Measurements from ENCODE around the gene THSD7A.

The THSD7A gene

GRCh38 chr7:11727864-11728263, 104.1 kb downstream of the THSD7A start:
- H3K27ac ChIP-seq (ENCODE audit: low read depth, low read length): no peak overlapping the region
- no peaks in the 10 kb centered on the region for H3K27me3 ChIP-seq (ENCODE audit: control insufficient read depth, insufficient read depth, low read length)
- H3K4me3 ChIP-seq (ENCODE audit: low read depth, low read length): no peak overlapping the region
- H3K9me3 ChIP-seq (ENCODE audit: control insufficient read depth, insufficient read depth, low read depth, low read length): no peaks in the 10 kb centered on the region
- no peaks in the 10 kb centered on the region for H3K4me1 ChIP-seq (ENCODE audit: control insufficient read depth, insufficient read depth, low read length)
- H3K36me3 ChIP-seq (ENCODE audit: control insufficient read depth, insufficient read depth, low read length): no peaks in the 10 kb centered on the region
- H3K9ac ChIP-seq (ENCODE audit: low read length): no peak overlapping the region

GRCh38 chr7:11726794-11727155, 105.2 kb downstream of the THSD7A start:
- no peaks in the 10 kb centered on the region for H3K27me3 ChIP-seq (ENCODE audit: control insufficient read depth, insufficient read depth, low read length)
- H3K4me1 ChIP-seq (ENCODE audit: control insufficient read depth, insufficient read depth, low read length): no peaks in the 10 kb centered on the region
- no peak overlapping the region for H3K9ac ChIP-seq (ENCODE audit: low read length)
- H3K4me3 ChIP-seq (ENCODE audit: low read depth, low read length): no peak overlapping the region
- H3K9me3 ChIP-seq (ENCODE audit: control insufficient read depth, insufficient read depth, low read depth, low read length): no peaks in the 10 kb centered on the region
- H3K36me3 ChIP-seq (ENCODE audit: control insufficient read depth, insufficient read depth, low read length): no peaks in the 10 kb centered on the region
- H3K27ac ChIP-seq (ENCODE audit: low read depth, low read length): no peak overlapping the region

- H3K27me3 ChIP-seq (ENCODE audit: control insufficient read depth, insufficient read depth, low read length): no peaks in the 10 kb centered on the region
- no peak overlapping the region for H3K4me3 ChIP-seq (ENCODE audit: low read depth, low read length)
- no peaks in the 10 kb centered on the region for H3K4me1 ChIP-seq (ENCODE audit: control insufficient read depth, insufficient read depth, low read length)
- no peaks in the 10 kb centered on the region for H3K36me3 ChIP-seq (ENCODE audit: control insufficient read depth, insufficient read depth, low read length)
- no peaks in the 10 kb centered on the region for H3K9me3 ChIP-seq (ENCODE audit: control insufficient read depth, insufficient read depth, low read depth, low read length)
- H3K9ac ChIP-seq (ENCODE audit: low read length): no peak overlapping the region
- no peak overlapping the region for H3K27ac ChIP-seq (ENCODE audit: low read depth, low read length)
Measured at GRCh38 chr7:11726001-11726793, 105.8 kb downstream of the THSD7A start.

- no peaks in the 10 kb centered on the region for H3K36me3 ChIP-seq (ENCODE audit: control insufficient read depth, insufficient read depth, low read length)
- no peaks in the 10 kb centered on the region for H3K27me3 ChIP-seq (ENCODE audit: control insufficient read depth, insufficient read depth, low read length)
- no peak overlapping the region for H3K27ac ChIP-seq (ENCODE audit: low read depth, low read length)
Measured at GRCh38 chr7:11716185-11716584, 115.8 kb downstream of the THSD7A start.

GRCh38 chr7:11714676-11715075, 117.3 kb downstream of the THSD7A start:
- peaks cover 11% of the 10 kb centered on the region; the same call in 1 of the 2 replicates for H3K4me1 ChIP-seq (ENCODE audit: control insufficient read depth, insufficient read depth, low read length)
- no peak overlapping the region for H3K4me3 ChIP-seq (ENCODE audit: low read depth, low read length)
- no peak overlapping the region for H3K9ac ChIP-seq (ENCODE audit: low read length)

More at GRCh38 chr7:11716185-11716584, 115.8 kb downstream of the THSD7A start:
- no peak overlapping the region for H3K4me3 ChIP-seq (ENCODE audit: low read depth, low read length)
- peaks cover 11% of the 10 kb centered on the region; the same call in 1 of the 2 replicates for H3K4me1 ChIP-seq (ENCODE audit: control insufficient read depth, insufficient read depth, low read length)
- H3K9ac ChIP-seq (ENCODE audit: low read length): no peak overlapping the region
- no peaks in the 10 kb centered on the region for H3K9me3 ChIP-seq (ENCODE audit: control insufficient read depth, insufficient read depth, low read depth, low read length)

GRCh38 chr7:11714205-11714604, 117.8 kb downstream of the THSD7A start:
- Histone ChIP-seq H3K36me3 (ENCODE audit: control insufficient read depth, insufficient read depth, low read length) (no peaks in the 10 kb centered on the region), H3K4me3 (ENCODE audit: low read depth, low read length) (no peak overlapping the region), H3K27me3 (ENCODE audit: control insufficient read depth, insufficient read depth, low read length) (no peaks in the 10 kb centered on the region), H3K4me1 (ENCODE audit: control insufficient read depth, insufficient read depth, low read length) (peaks cover 11% of the 10 kb centered on the region; the same call in 1 of the 2 replicates), H3K27ac (ENCODE audit: low read depth, low read length) (0 out of 2 replicates have a peak overlapping the region, but pooled peaks have one; percentile 24), H3K9ac (ENCODE audit: low read length) (no peak overlapping the region), H3K9me3 (ENCODE audit: control insufficient read depth, insufficient read depth, low read depth, low read length) (no peaks in the 10 kb centered on the region)

More at GRCh38 chr7:11714676-11715075, 117.3 kb downstream of the THSD7A start:
- Histone ChIP-seq H3K27me3 (ENCODE audit: control insufficient read depth, insufficient read depth, low read length) (no peaks in the 10 kb centered on the region), H3K36me3 (ENCODE audit: control insufficient read depth, insufficient read depth, low read length) (no peaks in the 10 kb centered on the region), H3K9me3 (ENCODE audit: control insufficient read depth, insufficient read depth, low read depth, low read length) (no peaks in the 10 kb centered on the region), H3K27ac (ENCODE audit: low read depth, low read length) (0 out of 2 replicates have a peak overlapping the region, but pooled peaks have one; percentile 24)

- Histone ChIP-seq H3K36me3 (ENCODE audit: control insufficient read depth, insufficient read depth, low read length) (no peaks in the 10 kb centered on the region), H3K4me1 (ENCODE audit: control insufficient read depth, insufficient read depth, low read length) (peaks cover 11% of the 10 kb centered on the region; the same call in 1 of the 2 replicates), H3K27me3 (ENCODE audit: control insufficient read depth, insufficient read depth, low read length) (no peaks in the 10 kb centered on the region), H3K9ac (ENCODE audit: low read length) (no peak overlapping the region), H3K27ac (ENCODE audit: low read depth, low read length) (no peak overlapping the region), H3K9me3 (ENCODE audit: control insufficient read depth, insufficient read depth, low read depth, low read length) (no peaks in the 10 kb centered on the region), H3K4me3 (ENCODE audit: low read depth, low read length) (no peak overlapping the region)
Measured at GRCh38 chr7:11713352-11713751, 118.6 kb downstream of the THSD7A start.

- Histone ChIP-seq H3K27ac (ENCODE audit: low read depth, low read length) (no peak overlapping the region), H3K4me3 (ENCODE audit: low read depth, low read length) (no peak overlapping the region), H3K4me1 (ENCODE audit: control insufficient read depth, insufficient read depth, low read length) (peaks cover 11% of the 10 kb centered on the region; the same call in 1 of the 2 replicates), H3K27me3 (ENCODE audit: control insufficient read depth, insufficient read depth, low read length) (no peaks in the 10 kb centered on the region), H3K9ac (ENCODE audit: low read length) (no peak overlapping the region), H3K9me3 (ENCODE audit: control insufficient read depth, insufficient read depth, low read depth, low read length) (no peaks in the 10 kb centered on the region), H3K36me3 (ENCODE audit: control insufficient read depth, insufficient read depth, low read length) (no peaks in the 10 kb centered on the region)
Measured at GRCh38 chr7:11710377-11710776, 121.6 kb downstream of the THSD7A start.

- Histone ChIP-seq H3K27me3 (ENCODE audit: control insufficient read depth, insufficient read depth, low read length) (no peaks in the 10 kb centered on the region), H3K9ac (ENCODE audit: low read length) (no peak overlapping the region), H3K27ac (ENCODE audit: low read depth, low read length) (no peak overlapping the region), H3K4me1 (ENCODE audit: control insufficient read depth, insufficient read depth, low read length) (0 out of 2 replicates have a peak, but pooled peaks cover 3% of the 10 kb centered on the region), H3K9me3 (ENCODE audit: control insufficient read depth, insufficient read depth, low read depth, low read length) (no peaks in the 10 kb centered on the region), H3K36me3 (ENCODE audit: control insufficient read depth, insufficient read depth, low read length) (no peaks in the 10 kb centered on the region), H3K4me3 (ENCODE audit: low read depth, low read length) (no peak overlapping the region)
Measured at GRCh38 chr7:11709196-11709595, 122.8 kb downstream of the THSD7A start.

- no peaks in the 10 kb centered on the region for H3K27me3 ChIP-seq (ENCODE audit: control insufficient read depth, insufficient read depth, low read length)
Measured at GRCh38 chr7:11707606-11708193, 124.3 kb downstream of the THSD7A start.

More at GRCh38 chr7:11707606-11708193, 124.3 kb downstream of the THSD7A start:
- Histone ChIP-seq H3K27ac (ENCODE audit: low read depth, low read length) (no peak overlapping the region), H3K4me1 (ENCODE audit: control insufficient read depth, insufficient read depth, low read length) (no peaks in the 10 kb centered on the region), H3K9me3 (ENCODE audit: control insufficient read depth, insufficient read depth, low read depth, low read length) (no peaks in the 10 kb centered on the region), H3K36me3 (ENCODE audit: control insufficient read depth, insufficient read depth, low read length) (no peaks in the 10 kb centered on the region), H3K4me3 (ENCODE audit: low read depth, low read length) (no peak overlapping the region), H3K9ac (ENCODE audit: low read length) (no peak overlapping the region)
